C4-2B (cell line): ENCODE results near the gene POLN.

Source experiments
- H3K27ac ChIP-seq: fragments of 450-650 bp; 2 replicates; pipeline ENCODE4 v1.5.1; 2017
- CTCF ChIP-seq: fragments of 450-650 bp; conservative IDR thresholded peaks from 2 replicates; pipeline ENCODE4 v1.5.1; 2017; ENCODE audit warnings: mild to moderate bottlenecking
- ZFX ChIP-seq: fragments of 450-650 bp; IDR thresholded peaks from 2 replicates; pipeline ENCODE4 v1.6.1; 2017

POLN gene

GRCh38 chr4:2083826-2084160 is 158.1 kb downstream of the POLN start:
- no peak for TF ChIP-seq ZFX
- no peak for TF ChIP-seq CTCF
- no peak overlapping the region for H3K27ac ChIP-seq

DNA sequence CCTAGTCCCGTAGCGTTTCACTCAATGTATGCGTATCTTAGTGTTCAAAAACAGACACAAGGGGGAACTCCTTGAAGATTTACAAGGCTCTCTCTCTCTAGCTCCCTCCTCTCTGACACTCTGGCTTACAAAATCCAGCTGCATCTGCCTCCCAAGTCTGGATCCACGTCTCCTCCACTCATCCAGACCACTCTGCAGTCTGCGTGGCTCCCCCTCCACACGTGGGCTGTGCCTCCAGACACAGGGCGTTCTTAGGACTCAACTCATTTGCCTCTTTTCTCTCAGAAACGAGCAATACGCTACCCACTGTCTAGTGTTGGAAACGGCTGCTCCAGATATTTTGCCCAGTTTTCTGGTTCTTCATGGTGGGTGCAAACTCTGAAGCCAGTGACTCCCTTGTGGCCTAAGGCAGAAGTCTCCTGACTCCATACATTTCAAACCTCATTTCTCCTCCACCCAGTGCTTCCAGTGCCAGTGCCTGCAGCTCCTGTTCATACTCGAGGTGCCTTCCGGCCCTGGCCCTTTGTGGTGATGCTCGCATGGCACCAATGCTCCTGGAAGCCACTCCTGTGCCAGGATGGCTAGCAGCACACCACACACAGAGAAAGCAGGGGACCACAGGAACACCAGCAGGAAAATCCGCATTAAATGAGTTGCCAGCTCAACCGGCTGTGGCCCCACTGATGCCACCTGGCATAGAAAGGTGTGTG is 158.7 kb downstream of the POLN start:
- TF ChIP-seq CTCF (no peak), ZFX (no peak)
- H3K27ac ChIP-seq = no peak overlapping the region

GRCh38 chr4:2082627-2083026 is 159.3 kb downstream of the POLN start:
- TF ChIP-seq ZFX = no peak
- TF ChIP-seq CTCF = no peak
- no peak overlapping the region for H3K27ac ChIP-seq

- TF ChIP-seq ZFX (no peak), CTCF (no peak)
- no peak overlapping the region for H3K27ac ChIP-seq
Measured at GRCh38 chr4:2082118-2082517, 159.8 kb downstream of the POLN start.

- H3K27ac ChIP-seq = no peak overlapping the region
- TF ChIP-seq ZFX (no peak), CTCF (no peak)
Measured at GRCh38 chr4:2081540-2081939, 160.4 kb downstream of the POLN start.

- H3K27ac ChIP-seq = no peak overlapping the region
- no peak for TF ChIP-seq CTCF
- no peak for TF ChIP-seq ZFX
Measured at GRCh38 chr4:2080429-2081300, 161.3 kb downstream of the POLN start.

DNA sequence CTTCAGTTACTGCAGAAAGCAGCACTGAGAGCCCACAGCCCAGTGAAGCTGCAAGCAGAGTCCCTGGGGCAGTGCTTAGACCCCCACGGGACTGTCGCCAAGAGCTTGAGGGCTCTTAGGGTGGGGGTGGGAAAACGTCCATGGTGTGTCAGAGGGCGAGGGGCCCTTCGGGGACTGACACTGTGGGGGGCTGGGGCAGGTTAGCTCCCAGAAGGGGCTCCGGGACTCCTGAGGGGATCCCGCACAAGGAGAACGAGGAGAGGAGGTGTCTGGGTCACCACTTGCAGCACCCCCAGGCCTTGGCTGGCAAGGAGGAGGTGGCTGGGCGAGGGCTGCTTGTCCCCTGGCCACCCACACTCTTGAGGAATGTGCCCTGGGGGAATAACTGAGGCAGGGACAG is 162.0 kb downstream of the POLN start:
- TF ChIP-seq ZFX (no peak), CTCF (no peak)
- no peak overlapping the region for H3K27ac ChIP-seq
